Panc1 (cell line): ENCODE results near the gene SCAMP3.

Experiments
- CTCF ChIP-seq: fragments of 450-650 bp; IDR thresholded peaks from 2 replicates; pipeline ENCODE4 v1.5.1; 2017; ENCODE audit warnings: mild to moderate bottlenecking
- POLR2AphosphoS5 ChIP-seq: IDR thresholded peaks from 2 replicates; pipeline ENCODE4 v1.6.1; 2012; ENCODE audit warnings: mild to moderate bottlenecking, low read depth, low read length, moderate library complexity
- REST ChIP-seq, 2 experiments: IDR thresholded peaks; 2 replicates each; pipeline ENCODE4 v1.6.1; 2011 to 2012; ENCODE audit warnings: low read depth in 2 of 2, control low read depth in 1 of 2, low read length in 1 of 2, mild to moderate bottlenecking in 1 of 2, moderate library complexity in 1 of 2; ENCODE audit not compliant: insufficient read depth in 1 of 2

- TF ChIP-seq CTCF = no peak
- TF ChIP-seq REST (IDR thresholded peaks at IDR 0.05; ENCODE audit: insufficient read depth in 1 of 2, low read depth in 2 of 2, low read length in 1 of 2) = no peak
- TF ChIP-seq POLR2AphosphoS5 = no peak
These were observed 22.3 kb upstream of the SCAMP3 start for GRCh38 chr1:155284476-155284875.
